HG03159 (cell line): Measurements from ENCODE around the gene ATP2B1.

Experiments used
- ATAC-seq: cut with Tn5 transposase; IDR thresholded peaks from one replicate; pipeline ENCODE4 v1.9.1; 2021; ENCODE audit warnings: mild to moderate bottlenecking, moderate library complexity; ENCODE audit not compliant: unreplicated experiment

ATP2B1 gene

DNA sequence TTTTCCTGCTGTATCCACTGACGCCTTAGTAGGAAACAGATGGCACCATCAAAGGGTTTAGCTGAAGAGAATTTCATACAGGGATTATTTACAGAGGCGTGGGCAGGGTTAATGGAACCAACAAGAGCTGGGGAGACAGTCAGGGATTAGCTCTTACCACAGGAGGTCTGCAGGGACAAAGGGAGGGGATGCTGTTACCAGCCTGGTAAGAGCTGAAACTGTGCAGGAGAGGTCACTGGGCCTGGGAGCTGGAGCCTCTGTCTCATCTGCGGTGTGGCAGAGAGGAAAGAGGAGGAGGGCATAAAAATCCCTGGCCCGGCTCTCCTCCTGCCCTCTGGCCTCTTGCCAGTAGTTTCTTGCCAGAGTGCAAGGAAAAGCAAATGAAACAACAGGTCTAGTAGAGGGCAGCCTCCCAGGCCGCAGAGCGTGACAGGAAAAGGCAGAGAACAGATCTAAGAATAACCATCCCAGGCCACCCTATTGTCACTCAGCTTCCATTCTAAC lies 163.9 kb downstream of the ATP2B1 start:
- ATAC-seq, result no peak

DNA sequence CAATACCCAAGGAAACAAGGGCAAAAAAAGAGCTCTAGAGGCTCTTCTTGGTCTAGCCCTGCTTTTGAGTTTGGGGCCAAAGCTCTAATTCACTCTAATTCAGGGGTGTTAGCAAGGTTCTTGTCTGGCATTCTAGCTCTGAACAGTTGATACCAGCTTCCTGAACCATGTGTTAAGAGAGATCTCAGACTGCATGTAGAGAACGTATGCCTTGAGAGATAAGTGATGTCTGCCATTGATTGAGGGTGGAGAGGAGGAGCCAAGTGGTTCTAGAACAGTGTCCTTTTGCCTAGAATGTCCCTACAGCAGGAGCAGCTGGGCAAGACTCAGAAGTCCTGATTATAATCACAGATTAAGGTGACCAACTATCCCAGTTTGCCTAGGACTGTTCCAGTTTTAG lies 164.6 kb downstream of the ATP2B1 start:
- ATAC-seq, result no peak

DNA sequence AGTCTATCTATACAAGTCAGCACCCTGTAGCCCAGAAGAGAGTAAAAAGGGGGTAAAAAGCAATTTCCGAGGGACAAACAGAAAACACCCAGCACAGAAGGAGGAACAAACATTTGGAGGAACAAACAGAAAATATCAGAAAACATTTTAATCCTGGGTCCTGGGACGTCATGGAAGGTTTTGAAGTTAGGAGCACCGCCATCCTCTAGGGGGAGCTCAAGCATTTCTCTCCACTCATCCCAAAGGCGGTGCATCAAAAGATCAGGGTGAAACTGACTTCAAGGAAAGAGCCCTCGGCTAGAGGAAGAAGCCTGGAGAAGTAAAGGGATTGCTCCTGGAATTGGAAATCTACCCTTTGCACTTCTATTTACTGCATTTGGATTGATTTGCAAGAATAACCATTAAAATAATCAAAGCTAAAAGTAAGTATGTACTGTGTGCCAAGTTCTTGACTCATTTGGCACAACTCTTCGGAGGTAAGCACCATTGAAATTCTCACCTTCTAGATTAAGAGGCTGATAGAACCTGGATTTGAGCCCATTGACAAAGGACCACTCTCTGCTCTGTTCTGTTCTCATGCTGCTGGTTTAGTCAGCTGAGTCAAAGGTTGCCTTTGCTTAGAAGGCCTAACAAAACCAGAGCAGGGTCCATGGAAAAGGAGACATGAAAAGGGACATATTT lies 165.6 kb downstream of the ATP2B1 start:
- ATAC-seq, result peak; percentile 80

DNA sequence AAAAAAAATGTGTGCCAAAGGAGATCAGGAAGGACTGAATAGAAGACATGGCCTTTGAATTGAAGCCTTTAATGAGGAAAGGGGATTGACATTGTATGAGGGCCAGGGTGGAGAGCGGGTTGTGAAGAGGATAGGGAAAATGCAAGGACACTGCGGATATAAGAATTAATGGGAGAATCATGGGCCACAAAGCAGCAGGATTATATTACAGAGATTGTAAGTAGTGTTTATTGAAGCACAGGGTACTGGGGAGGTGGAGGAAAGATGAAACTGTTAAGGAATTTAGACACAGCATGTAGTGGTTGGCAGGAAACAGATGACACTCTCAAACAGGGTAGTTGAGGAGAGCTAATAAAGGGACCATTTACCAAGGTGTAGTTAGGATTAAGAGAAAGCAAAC lies 166.4 kb downstream of the ATP2B1 start:
- ATAC-seq, result no peak

DNA sequence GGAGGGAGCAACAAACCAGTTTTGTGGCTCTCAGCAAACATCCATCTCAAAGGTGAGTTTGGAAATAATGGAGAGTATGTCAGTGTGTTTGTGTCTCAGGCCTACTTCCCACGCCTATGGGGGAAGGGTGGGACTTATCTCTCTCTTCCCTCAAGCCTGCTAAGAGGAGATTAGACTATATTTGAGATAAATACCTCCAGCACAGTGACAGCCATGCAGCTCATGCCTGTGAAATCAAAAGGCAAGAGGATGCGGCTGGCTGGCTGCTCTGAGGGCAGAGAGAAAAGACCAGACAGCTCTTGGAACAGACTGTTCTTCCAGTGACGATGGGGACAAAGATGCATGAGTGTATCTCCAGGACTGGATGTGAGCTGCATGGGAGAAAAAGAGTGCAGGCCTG lies 168.1 kb downstream of the ATP2B1 start:
- ATAC-seq, result no peak

DNA sequence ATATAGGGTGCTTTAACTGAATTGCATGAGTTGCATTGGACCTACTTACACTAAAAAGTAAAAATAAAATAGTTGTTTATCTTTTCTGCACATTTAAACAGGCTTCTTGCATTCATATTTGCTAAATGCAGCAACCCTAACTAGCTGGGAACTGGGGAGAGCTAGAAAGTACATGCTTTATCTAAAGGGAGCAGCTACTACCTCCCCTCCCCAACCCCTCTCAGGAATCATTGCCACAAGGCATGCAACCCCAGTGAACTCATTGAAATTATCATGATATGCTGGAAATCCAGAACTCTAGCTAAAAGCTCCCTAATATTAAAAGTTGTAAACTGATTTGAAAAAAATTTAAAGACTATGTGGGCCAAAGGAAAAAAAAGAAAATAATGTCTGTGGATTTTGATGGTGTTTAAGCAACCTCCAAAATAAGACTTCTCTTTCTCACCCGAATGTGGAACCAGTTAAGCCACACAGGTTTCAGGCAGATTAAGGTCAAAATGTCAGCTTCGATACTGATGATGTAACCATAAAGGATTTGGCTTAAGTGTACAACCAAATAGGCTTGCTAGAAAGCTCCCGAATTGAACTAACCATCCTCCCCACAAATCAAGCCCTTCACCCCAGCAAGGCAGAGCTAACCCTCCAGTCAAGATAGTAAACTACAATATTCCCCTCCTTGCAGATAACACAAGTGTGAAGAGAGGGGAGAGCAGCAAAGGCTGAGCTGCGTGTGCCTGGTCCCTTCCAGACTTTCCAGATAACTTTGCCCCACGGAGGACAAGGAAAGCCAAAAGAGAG lies 169.0 kb downstream of the ATP2B1 start:
- ATAC-seq, result no peak

DNA sequence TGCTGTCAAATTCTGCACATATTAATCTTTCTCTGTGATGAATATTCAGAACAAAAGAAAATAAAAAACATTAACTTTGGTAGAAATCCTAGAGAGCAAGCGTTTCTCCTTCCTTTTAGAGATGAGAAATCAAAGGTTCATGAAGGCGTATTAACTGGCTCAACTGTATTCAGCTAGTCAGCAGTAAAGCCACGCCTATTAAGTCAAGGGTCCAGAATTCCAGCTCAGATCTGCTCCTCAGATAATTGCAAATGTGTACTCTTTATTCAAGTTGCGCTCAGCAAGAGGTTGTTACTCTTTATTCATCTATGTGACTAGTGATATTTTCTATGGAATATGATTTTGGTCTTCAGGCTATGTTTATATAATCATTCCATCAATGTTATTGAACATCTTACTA lies 169.7 kb downstream of the ATP2B1 start:
- ATAC-seq, result no peak
